DND-41 (cell line): ENCODE data around the gene ACTN1.

ENCODE experiments used
- ATAC-seq: fragments of 200-7000 bp; cut with Tn5 transposase; 3 replicates; pipeline ENCODE4 v1.9.1; 2021; ENCODE audit warnings: low read depth; ENCODE audit not compliant: insufficient read depth
- DNase-seq: peaks from one replicate; pipeline ENCODE4 v3.0.0-alpha.2; 2020
- H2AFZ ChIP-seq: 2 replicates; pipeline ENCODE4 v1.6.0; 2012; ENCODE audit warnings: low read depth, low read length
- H3K27ac ChIP-seq: 2 replicates; pipeline ENCODE4 v1.5.1; 2012; ENCODE audit warnings: low read length, inconsistent platforms
- H3K27me3 ChIP-seq: fragments of 200-600 bp; sonication (generic); 2 replicates; pipeline ENCODE4 v1.6.0; 2012; ENCODE audit warnings: low read length, mild to moderate bottlenecking, inconsistent platforms; ENCODE audit not compliant: insufficient read depth, poor library complexity
- H3K36me3 ChIP-seq: 2 replicates; pipeline ENCODE4 v1.5.1; 2012; ENCODE audit warnings: low read length, inconsistent platforms; ENCODE audit not compliant: insufficient read depth
- H3K4me1 ChIP-seq: 2 replicates; pipeline ENCODE4 v1.5.1; 2012; ENCODE audit warnings: mild to moderate bottlenecking, low read length; ENCODE audit not compliant: insufficient read depth
- H3K4me2 ChIP-seq: 2 replicates; pipeline ENCODE4 v1.6.0; 2012; ENCODE audit warnings: mild to moderate bottlenecking, moderate library complexity, low read length, inconsistent platforms; ENCODE audit not compliant: insufficient read depth
- H3K4me3 ChIP-seq, 2 experiments: fragments of 200-600 bp in 1 of 2; shearing (Covaris generic) in 1 of 2; 2 replicates each; pipeline ENCODE4 v1.5.1; 2012 to 2016; ENCODE audit warnings: inconsistent platforms in 2 of 2, low read length in 2 of 2, mild to moderate bottlenecking in 2 of 2, low read depth in 1 of 2, moderate library complexity in 1 of 2
- H3K79me2 ChIP-seq: 2 replicates; pipeline ENCODE4 v1.6.0; 2012; ENCODE audit warnings: low read length, inconsistent platforms; ENCODE audit not compliant: insufficient read depth
- H3K9ac ChIP-seq: 2 replicates; pipeline ENCODE4 v1.6.0; 2012; ENCODE audit warnings: low read depth, mild to moderate bottlenecking, inconsistent platforms, low read length, moderate library complexity
- H3K9me3 ChIP-seq: 2 replicates; pipeline ENCODE4 v1.5.1; 2012; ENCODE audit warnings: low read length, moderate library complexity, mild to moderate bottlenecking, inconsistent platforms; ENCODE audit not compliant: insufficient read depth, severe bottlenecking
- H4K20me1 ChIP-seq: 2 replicates; pipeline ENCODE4 v1.6.0; 2012; ENCODE audit warnings: low read length; ENCODE audit not compliant: insufficient read depth
- CTCF ChIP-seq: IDR thresholded peaks from 2 replicates; pipeline ENCODE4 v1.5.1; 2012; ENCODE audit warnings: borderline replicate concordance, low read length, moderate library complexity, mild to moderate bottlenecking; ENCODE audit not compliant: poor library complexity, severe bottlenecking; ENCODE audit errors: extremely low read depth
- EZH2 ChIP-seq: IDR thresholded peaks from 3 replicates; pipeline ENCODE4 v1.6.1; 2012; ENCODE audit warnings: borderline replicate concordance, low read depth, mild to moderate bottlenecking, moderate library complexity, low read length, inconsistent platforms; ENCODE audit not compliant: severe bottlenecking

ACTN1 gene

GRCh38 chr14:68944162-68944561 lies 34.9 kb downstream of the ACTN1 start:
- Histone ChIP-seq H3K4me1 (peaks cover 5% of the 10 kb centered on the region), H3K4me3 (no peak overlapping the region), H3K36me3 (peaks cover 10% of the 10 kb centered on the region; the same call in 1 of the 2 replicates), H3K4me2 (no peak overlapping the region), H2AFZ (no peak overlapping the region), H3K9ac (no peak overlapping the region), H4K20me1 (peaks cover 91% of the 10 kb centered on the region), H3K9me3 (no peaks in the 10 kb centered on the region), H3K79me2 (peaks cover 97% of the 10 kb centered on the region), H3K27ac (no peak overlapping the region), H3K27me3 (no peaks in the 10 kb centered on the region)
- no peak for TF ChIP-seq EZH2
- no peak for TF ChIP-seq CTCF
- ATAC-seq: no peak
- DNase-seq: no peak

- Histone ChIP-seq H3K9me3 (no peaks in the 10 kb centered on the region), H4K20me1 (peaks cover 94% of the 10 kb centered on the region), H3K27me3 (no peaks in the 10 kb centered on the region), H3K79me2 (peaks cover 99% of the 10 kb centered on the region), H3K4me1 (peaks cover 4% of the 10 kb centered on the region), H2AFZ (no peak overlapping the region), H3K9ac (no peak overlapping the region), H3K4me2 (no peak overlapping the region), H3K4me3 (no peak overlapping the region), H3K27ac (no peak overlapping the region), H3K36me3 (peaks cover 10% of the 10 kb centered on the region; the same call in 1 of the 2 replicates)
- no peak for ATAC-seq
- no peak for TF ChIP-seq CTCF
- no peak for DNase-seq
These were observed 36.0 kb downstream of the ACTN1 start for GRCh38 chr14:68943107-68943506.

- Histone ChIP-seq H3K9me3 (no peaks in the 10 kb centered on the region), H3K79me2 (peaks cover 99% of the 10 kb centered on the region), H3K27ac (no peak overlapping the region), H3K4me3 (no peak overlapping the region), H3K9ac (no peak overlapping the region), H4K20me1 (peaks cover 94% of the 10 kb centered on the region), H2AFZ (no peak overlapping the region), H3K27me3 (no peaks in the 10 kb centered on the region), H3K4me2 (no peak overlapping the region), H3K36me3 (peaks cover 10% of the 10 kb centered on the region; the same call in 1 of the 2 replicates), H3K4me1 (no peaks in the 10 kb centered on the region)
- DNase-seq: no peak
- no peak for TF ChIP-seq EZH2
- TF ChIP-seq CTCF: no peak
- no peak for ATAC-seq
These were observed 36.6 kb downstream of the ACTN1 start for GRCh38 chr14:68942296-68943035.
